ENCODE data around the gene HIVEP2.
"Not testable (repeated sequence)": the region's sequence is repeated elsewhere in the genome, so short reads cannot be mapped to it uniquely, and the experiment has no call there.

The HIVEP2 gene, protein sequence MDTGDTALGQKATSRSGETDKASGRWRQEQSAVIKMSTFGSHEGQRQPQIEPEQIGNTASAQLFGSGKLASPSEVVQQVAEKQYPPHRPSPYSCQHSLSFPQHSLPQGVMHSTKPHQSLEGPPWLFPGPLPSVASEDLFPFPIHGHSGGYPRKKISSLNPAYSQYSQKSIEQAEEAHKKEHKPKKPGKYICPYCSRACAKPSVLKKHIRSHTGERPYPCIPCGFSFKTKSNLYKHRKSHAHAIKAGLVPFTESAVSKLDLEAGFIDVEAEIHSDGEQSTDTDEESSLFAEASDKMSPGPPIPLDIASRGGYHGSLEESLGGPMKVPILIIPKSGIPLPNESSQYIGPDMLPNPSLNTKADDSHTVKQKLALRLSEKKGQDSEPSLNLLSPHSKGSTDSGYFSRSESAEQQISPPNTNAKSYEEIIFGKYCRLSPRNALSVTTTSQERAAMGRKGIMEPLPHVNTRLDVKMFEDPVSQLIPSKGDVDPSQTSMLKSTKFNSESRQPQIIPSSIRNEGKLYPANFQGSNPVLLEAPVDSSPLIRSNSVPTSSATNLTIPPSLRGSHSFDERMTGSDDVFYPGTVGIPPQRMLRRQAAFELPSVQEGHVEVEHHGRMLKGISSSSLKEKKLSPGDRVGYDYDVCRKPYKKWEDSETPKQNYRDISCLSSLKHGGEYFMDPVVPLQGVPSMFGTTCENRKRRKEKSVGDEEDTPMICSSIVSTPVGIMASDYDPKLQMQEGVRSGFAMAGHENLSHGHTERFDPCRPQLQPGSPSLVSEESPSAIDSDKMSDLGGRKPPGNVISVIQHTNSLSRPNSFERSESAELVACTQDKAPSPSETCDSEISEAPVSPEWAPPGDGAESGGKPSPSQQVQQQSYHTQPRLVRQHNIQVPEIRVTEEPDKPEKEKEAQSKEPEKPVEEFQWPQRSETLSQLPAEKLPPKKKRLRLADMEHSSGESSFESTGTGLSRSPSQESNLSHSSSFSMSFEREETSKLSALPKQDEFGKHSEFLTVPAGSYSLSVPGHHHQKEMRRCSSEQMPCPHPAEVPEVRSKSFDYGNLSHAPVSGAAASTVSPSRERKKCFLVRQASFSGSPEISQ (N-terminal part only)

GRCh38 chr6:142945049-142945445 lies at the start of gene HIVEP2:
HIVEP2 (minus strand) TSS chr6:142945176; CDS start chr6:142774738, 170,438 bp downstream.
- DNase-seq (ENCODE audit: low read depth, low spot score), result peak; percentile 71

- no peak for DNase-seq (ENCODE audit: low read depth, low spot score)
Observed at GRCh38 chr6:142993977-142994376, 49.0 kb upstream of the HIVEP2 start.

GRCh38 chr6:142987490-142987889 lies 42.5 kb upstream of the HIVEP2 start:
- DNase-seq (ENCODE audit: low read depth, low spot score), result no peak

DNA sequence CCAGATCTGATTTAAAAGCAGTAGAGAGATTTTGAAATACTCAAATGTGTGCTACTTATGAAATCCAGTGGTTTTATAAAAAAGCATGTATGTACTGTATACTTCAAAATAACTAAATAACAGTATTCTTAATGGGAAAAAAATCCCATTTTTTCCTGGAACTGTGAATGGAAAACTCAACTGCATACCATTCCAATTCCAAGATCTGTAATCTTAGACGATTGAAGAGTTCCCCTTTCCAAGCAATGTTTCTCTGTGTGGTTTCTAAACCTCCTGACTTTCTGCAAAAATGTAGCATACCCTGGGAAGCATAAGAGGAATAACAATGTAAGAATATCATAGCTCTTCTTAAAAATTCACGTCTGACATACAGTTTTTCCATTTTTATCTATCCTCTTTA lies 40.3 kb upstream of the HIVEP2 start:
- no peak for DNase-seq (ENCODE audit: low read depth, low spot score)

- DNase-seq (ENCODE audit: low read depth, low spot score), result no peak
Observed at GRCh38 chr6:142984386-142984785, 39.4 kb upstream of the HIVEP2 start.

- DNase-seq (ENCODE audit: low read depth, low spot score), result no peak
Observed at GRCh38 chr6:142975365-142975764, 30.4 kb upstream of the HIVEP2 start.

DNA sequence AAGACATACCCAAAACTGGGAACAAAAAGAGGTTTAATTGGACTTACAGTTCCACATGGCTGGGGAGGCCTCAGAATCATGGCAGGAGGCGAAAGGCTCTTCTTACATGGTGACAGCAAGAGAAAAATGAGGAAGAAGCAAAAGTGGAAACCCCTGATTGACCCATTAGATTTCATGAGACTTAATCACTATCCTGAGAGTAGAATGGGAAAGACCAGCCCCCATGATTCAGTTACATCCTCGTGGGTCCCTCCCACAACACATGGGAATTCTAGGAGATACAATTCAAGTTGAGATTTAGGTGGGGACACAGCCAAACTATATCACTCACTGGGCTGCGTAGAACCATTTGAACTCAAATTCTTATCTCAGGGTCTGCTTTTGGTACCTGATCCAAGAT lies 26.0 kb upstream of the HIVEP2 start:
- not testable (repeated sequence) for DNase-seq (ENCODE audit: low read depth, low spot score)

DNA sequence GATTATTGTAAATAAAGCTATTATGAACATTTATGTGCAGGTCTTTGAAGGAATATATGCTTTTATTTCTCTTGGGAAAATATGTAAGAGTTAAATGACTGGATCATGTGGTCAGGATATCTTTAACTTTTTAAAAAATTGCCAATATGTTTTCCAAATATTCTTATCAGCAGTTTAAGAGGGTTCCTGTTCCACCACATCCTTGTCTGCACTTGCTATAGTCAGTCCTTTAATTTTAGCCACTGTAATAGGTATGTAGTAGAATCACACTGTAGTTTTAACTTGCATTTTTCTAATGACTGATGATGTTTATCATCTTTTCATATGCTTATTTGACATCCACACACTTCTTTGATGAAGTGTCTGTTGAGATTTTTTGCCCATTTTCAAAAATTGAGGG lies 23.6 kb upstream of the HIVEP2 start:
- no peak for DNase-seq (ENCODE audit: low read depth, low spot score)

DNA sequence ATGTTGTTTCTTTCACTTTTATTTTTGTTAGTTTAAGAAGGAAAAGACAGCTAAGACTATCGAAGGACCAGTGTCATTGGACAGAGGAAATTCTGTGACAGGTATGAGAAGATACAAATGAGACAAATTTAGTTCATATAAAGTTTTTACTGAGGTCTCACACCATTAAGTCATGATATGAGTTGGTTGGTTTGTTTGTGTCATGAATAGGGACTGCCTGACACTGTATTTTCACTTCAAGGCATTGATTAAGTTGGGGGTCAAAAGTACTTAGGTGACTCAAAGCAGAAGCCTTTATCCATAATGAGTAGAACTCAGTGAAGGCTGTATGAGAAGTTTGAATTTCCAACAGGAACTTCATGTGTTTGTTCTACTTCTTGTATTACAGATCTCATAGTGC lies 21.3 kb upstream of the HIVEP2 start:
- DNase-seq (ENCODE audit: low read depth, low spot score), result no peak

GRCh38 chr6:142965164-142965563 lies 20.2 kb upstream of the HIVEP2 start:
- no peak for DNase-seq (ENCODE audit: low read depth, low spot score)

DNA sequence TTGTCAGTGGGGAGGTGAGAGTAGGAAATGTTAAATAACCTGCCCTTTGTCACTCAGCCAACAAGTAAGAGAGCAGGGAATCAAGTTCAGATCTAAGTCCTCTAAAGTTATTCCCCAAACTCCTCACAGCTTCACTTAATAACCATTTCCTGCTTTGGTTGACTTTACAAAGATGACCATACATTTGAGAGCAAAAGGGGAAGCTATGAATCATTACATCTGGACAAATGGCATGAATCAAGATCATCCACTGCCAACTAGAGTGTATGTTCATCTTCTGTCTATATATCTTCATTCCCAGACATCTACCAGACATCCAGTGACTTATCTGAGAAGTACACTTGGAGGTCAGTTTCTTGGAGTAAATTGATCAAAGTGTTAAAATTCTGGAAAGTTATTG lies 15.1 kb upstream of the HIVEP2 start:
- DNase-seq (ENCODE audit: low read depth, low spot score), result no peak

- DNase-seq (ENCODE audit: low read depth, low spot score), result no peak
Observed at GRCh38 chr6:142958343-142958742, 13.4 kb upstream of the HIVEP2 start.

DNA sequence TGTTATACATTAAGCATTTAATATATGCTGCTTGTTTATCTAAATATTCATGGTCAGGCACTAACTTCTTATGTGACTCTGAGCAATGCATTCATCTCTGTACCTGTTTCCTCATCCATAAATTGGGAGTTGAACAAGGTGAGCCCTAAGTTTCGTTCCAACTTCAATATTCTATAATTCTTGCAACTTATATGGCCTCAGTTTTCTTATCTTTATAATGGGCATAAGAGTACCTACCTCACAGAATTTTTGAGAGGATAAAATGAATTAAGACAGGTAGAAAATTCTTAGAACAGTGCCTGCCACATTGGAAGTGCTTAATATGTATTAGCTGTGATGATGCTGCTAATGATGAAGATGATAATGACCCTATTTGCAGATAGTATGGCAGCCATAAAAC lies 11.8 kb upstream of the HIVEP2 start:
- DNase-seq (ENCODE audit: low read depth, low spot score), result no peak

GRCh38 chr6:142954844-142955243 lies 9.9 kb upstream of the HIVEP2 start:
- DNase-seq (ENCODE audit: low read depth, low spot score), result no peak

GRCh38 chr6:142953373-142954273 lies 8.6 kb upstream of the HIVEP2 start:
- no peak for DNase-seq (ENCODE audit: low read depth, low spot score)

DNA sequence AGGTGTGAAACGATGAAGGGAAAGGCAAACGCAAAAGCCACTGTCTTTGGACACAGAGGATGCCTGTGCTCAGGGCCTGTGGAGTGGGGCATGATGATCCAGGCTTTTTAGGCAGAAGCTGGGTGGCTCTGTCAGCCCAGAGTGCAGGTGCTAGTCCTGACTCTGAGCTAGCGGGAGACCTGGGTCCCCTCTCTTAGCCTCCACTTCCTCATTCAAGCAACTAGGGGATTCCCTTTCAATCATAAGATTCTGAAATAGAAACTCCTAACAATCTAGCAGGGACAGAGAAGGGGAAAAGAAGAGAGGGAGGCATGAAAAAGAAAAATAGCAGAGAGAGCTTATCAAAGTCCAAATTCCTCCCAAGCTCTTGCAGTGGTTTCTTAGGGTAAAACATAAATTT lies 7.6 kb upstream of the HIVEP2 start:
- DNase-seq (ENCODE audit: low read depth, low spot score), result no peak

DNA sequence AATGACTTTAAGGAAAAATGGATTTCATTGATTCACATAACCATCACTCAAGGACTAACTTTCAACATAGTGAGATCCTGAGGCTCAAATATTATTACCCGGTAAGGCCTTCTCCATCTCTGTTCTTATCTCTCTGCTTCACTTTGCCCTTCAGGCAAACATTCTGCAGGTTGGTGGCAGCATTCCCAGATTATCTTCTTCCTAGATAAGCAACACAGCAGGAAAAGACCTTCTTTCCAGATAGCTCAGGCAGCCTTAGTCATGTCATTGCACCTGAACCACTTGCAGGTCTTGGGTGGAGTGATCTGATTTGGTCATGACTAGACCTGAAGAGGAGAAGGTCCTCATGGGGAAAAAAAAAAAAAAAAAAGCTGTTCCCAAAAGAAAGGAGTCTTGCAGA lies 5.3 kb upstream of the HIVEP2 start:
- no peak for DNase-seq (ENCODE audit: low read depth, low spot score)

- DNase-seq (ENCODE audit: low read depth, low spot score), result no peak
Observed at GRCh38 chr6:142947714-142948480, 2.9 kb upstream of the HIVEP2 start.

- DNase-seq (ENCODE audit: low read depth, low spot score), result peak; percentile 55
Observed at GRCh38 chr6:142946924-142947713, 2.1 kb upstream of the HIVEP2 start.
